ENCODE results near the gene REEP3. TPM values are rescaled to one million over a fixed set of nuclear protein-coding genes. Genes with fewer than 3 reads are reported as not detected.
"Not testable (repeated sequence)": the region's sequence is repeated elsewhere in the genome, so short reads cannot be mapped to it uniquely, and the experiment has no call there.

Gene REEP3
- total and polyA plus RNA-seq, 2 experiments from 2014 or later, result 69.9 to 72.1 TPM

GRCh38 chr10:63489838-63490237, 31.4 kb upstream of the REEP3 start:
- H3K4me1 ChIP-seq (ENCODE audit: insufficient read depth), result peaks cover 16% of the 10 kb centered on the region
- 97 to 98% methylated on average over 3 of the region's 3 CpGs for WGBS, 2 experiments (ENCODE audit: low coverage in 1 of 2, low lambda C conversion rate in 2 of 2, missing lambda C conversion rate in 2 of 2)
- in situ Hi-C loops (cut with MboI), result no loop called here

GRCh38 chr10:63491588-63492316, 29.4 kb upstream of the REEP3 start:
- Histone ChIP-seq H3K79me2 (ENCODE audit: insufficient read depth) (peaks cover 92% of the 10 kb centered on the region), H3K36me3 (ENCODE audit: low read depth) (no peaks in the 10 kb centered on the region), H3K27ac (peak overlapping the region; percentile 81), H3K9me2 (ENCODE audit: insufficient read depth) (no peaks in the 10 kb centered on the region), H3K4me2 (ENCODE audit: unreplicated experiment) (peak overlapping the region; percentile 15), H2AFZ (no peak overlapping the region), H3K9me3 (ENCODE audit: low read depth) (no peaks in the 10 kb centered on the region), H3K9ac (peak overlapping the region; percentile 46), H3F3A (ENCODE audit: insufficient read depth) (peaks cover 16% of the 10 kb centered on the region), H3K4me1 (ENCODE audit: insufficient read depth) (peaks cover 16% of the 10 kb centered on the region), H3K27me3 (replicated peaks; ENCODE audit: insufficient read depth) (no peaks in the 10 kb centered on the region), H3K4me3 (peak overlapping the region; percentile 7), H4K20me1 (ENCODE audit: insufficient read depth) (no peaks in the 10 kb centered on the region)
- WGBS, 2 experiments (ENCODE audit: low coverage in 1 of 2, low lambda C conversion rate in 2 of 2, missing lambda C conversion rate in 2 of 2), result 67 to 70% methylated on average over 8 of the region's 8 CpGs
- TF ChIP-seq EZH2phosphoT487 (IDR thresholded peaks at IDR 0.05; ENCODE audit: insufficient read depth, low read depth) (no peak), EZH2 (IDR thresholded peaks at IDR 0.05; ENCODE audit: insufficient read depth, poor library complexity, severe bottlenecking) (no peak)
- in situ Hi-C loops (cut with MboI), result no loop called here
- peak; percentile 88 for DNase-seq

More at GRCh38 chr10:63489838-63490237, 31.4 kb upstream of the REEP3 start:
- Histone ChIP-seq H3K27ac (no peak overlapping the region), H3K36me3 (ENCODE audit: low read depth) (no peaks in the 10 kb centered on the region), H3K9me3 (ENCODE audit: low read depth) (no peaks in the 10 kb centered on the region), H3K9me2 (ENCODE audit: insufficient read depth) (no peaks in the 10 kb centered on the region), H3K27me3 (replicated peaks; ENCODE audit: insufficient read depth) (no peaks in the 10 kb centered on the region), H3K9ac (no peak overlapping the region), H3K4me3 (no peak overlapping the region), H3K4me2 (ENCODE audit: unreplicated experiment) (no peak overlapping the region), H3F3A (ENCODE audit: insufficient read depth) (peaks cover 16% of the 10 kb centered on the region), H3K79me2 (ENCODE audit: insufficient read depth) (peaks cover 92% of the 10 kb centered on the region), H2AFZ (no peak overlapping the region), H4K20me1 (ENCODE audit: insufficient read depth) (no peaks in the 10 kb centered on the region)
- no peak for TF ChIP-seq EZH2 (IDR thresholded peaks at IDR 0.05; ENCODE audit: insufficient read depth, poor library complexity, severe bottlenecking)
- TF ChIP-seq EZH2phosphoT487 (IDR thresholded peaks at IDR 0.05; ENCODE audit: insufficient read depth, low read depth), result no peak
- no peak for DNase-seq

GRCh38 chr10:63492317-63492690, 28.9 kb upstream of the REEP3 start:
- H3K27ac ChIP-seq, result peak overlapping the region; percentile 81
- 52% methylated on average over 6 of the region's 6 CpGs for WGBS, 2 experiments (ENCODE audit: low coverage in 1 of 2, low lambda C conversion rate in 2 of 2, missing lambda C conversion rate in 2 of 2)
- H3K27me3 ChIP-seq (replicated peaks; ENCODE audit: insufficient read depth); H3K36me3 ChIP-seq (ENCODE audit: low read depth); in situ Hi-C loops (cut with MboI); H3K9me3 ChIP-seq (ENCODE audit: low read depth); H4K20me1 ChIP-seq (ENCODE audit: insufficient read depth); H3K9me2 ChIP-seq (ENCODE audit: insufficient read depth); H2AFZ ChIP-seq: not testable (repeated sequence)
- peak overlapping the region; percentile 15 for H3K4me2 ChIP-seq (ENCODE audit: unreplicated experiment)
- H3K4me3 ChIP-seq, result peak overlapping the region; percentile 7
- DNase-seq, result peak; percentile 23
- peaks cover 16% of the 10 kb centered on the region for H3F3A ChIP-seq (ENCODE audit: insufficient read depth)
- peak overlapping the region; percentile 46 for H3K9ac ChIP-seq
- peaks cover 92% of the 10 kb centered on the region for H3K79me2 ChIP-seq (ENCODE audit: insufficient read depth)
- H3K4me1 ChIP-seq (ENCODE audit: insufficient read depth), result peaks cover 16% of the 10 kb centered on the region

GRCh38 chr10:63493004-63493403, 28.2 kb upstream of the REEP3 start:
- Histone ChIP-seq H3K36me3 (ENCODE audit: low read depth) (no peaks in the 10 kb centered on the region), H3K4me1 (ENCODE audit: insufficient read depth) (peaks cover 16% of the 10 kb centered on the region), H3K9me2 (ENCODE audit: insufficient read depth) (no peaks in the 10 kb centered on the region), H4K20me1 (ENCODE audit: insufficient read depth) (no peaks in the 10 kb centered on the region), H3K4me3 (no peak overlapping the region), H2AFZ (no peak overlapping the region), H3K4me2 (ENCODE audit: unreplicated experiment) (no peak overlapping the region), H3K9ac (no peak overlapping the region), H3F3A (ENCODE audit: insufficient read depth) (peaks cover 16% of the 10 kb centered on the region), H3K79me2 (ENCODE audit: insufficient read depth) (peaks cover 92% of the 10 kb centered on the region), H3K27ac (0 out of 2 replicates have a peak overlapping the region, but pooled peaks have one; percentile 81), H3K27me3 (replicated peaks; ENCODE audit: insufficient read depth) (no peaks in the 10 kb centered on the region), H3K9me3 (ENCODE audit: low read depth) (no peaks in the 10 kb centered on the region)
- no peak for TF ChIP-seq EZH2phosphoT487 (IDR thresholded peaks at IDR 0.05; ENCODE audit: insufficient read depth, low read depth)
- no peak for TF ChIP-seq EZH2 (IDR thresholded peaks at IDR 0.05; ENCODE audit: insufficient read depth, poor library complexity, severe bottlenecking)
- in situ Hi-C loops (cut with MboI), result no loop called here
- no peak for DNase-seq
- WGBS, 2 experiments (ENCODE audit: low coverage in 1 of 2, low lambda C conversion rate in 2 of 2, missing lambda C conversion rate in 2 of 2), result 95 to 97% methylated on average over 4 of the region's 4 CpGs
